Astrocyte (in vitro differentiated cells and primary cell): Measurements from ENCODE around the gene PCDHGA1.

Source experiments
- CTCF ChIP-seq: IDR thresholded peaks from 2 replicates; pipeline ENCODE4 v1.5.1; 2011; ENCODE audit warnings: low read depth, mild to moderate bottlenecking, inconsistent platforms, low read length, moderate library complexity; ENCODE audit not compliant: insufficient read depth
- EZH2 ChIP-seq: IDR thresholded peaks from 2 replicates; pipeline ENCODE4 v1.6.1; 2012; ENCODE audit warnings: mild to moderate bottlenecking, low read length, inconsistent platforms; ENCODE audit not compliant: insufficient read depth

GRCh38 chr5:141507387-141508091 lies 177.2 kb downstream of the PCDHGA1 start:
- TF ChIP-seq CTCF: no peak
- no peak for TF ChIP-seq EZH2
